IMR-90 (cell line): Measurements from ENCODE around the gene ANKRD26. TPM values are rescaled to one million over a fixed set of nuclear protein-coding genes. Genes with fewer than 3 reads are reported as not detected.

Experiments used
- ATAC-seq: fragments of 200-7000 bp; cut with Tn5 transposase; 2 replicates; pipeline ENCODE4 v1.9.1; 2020; ENCODE audit warnings: low read depth, mild to moderate bottlenecking, moderate library complexity
- BruUV-seq: library from RNA; stranded (reverse); fragments of 400-500 nt; replicated peaks from 2 replicates; lab custom pipeline; 2021; lab: Mats Ljungman, UMichigan
- CTCF ChIA-PET: fragments of 300-600 bp; formaldehyde crosslinking; extraction: SDS; loops from one replicate; lab custom pipeline; 2021; ENCODE audit warnings: antibody characterized with exemption; lab: Yijun Ruan, JAX
- POLR2A ChIA-PET: fragments of 300-600 bp; sonication (Branson Sonifier 250); formaldehyde crosslinking; loops from one replicate; lab custom pipeline; 2022; ENCODE audit warnings: antibody characterized with exemption; ENCODE audit not compliant: unreplicated experiment; lab: Charles Lee
- DNase-seq: peaks from one replicate; pipeline ENCODE4 v3.0.0; 2013
- H2AFZ ChIP-seq: replicated peaks from 2 replicates; pipeline ENCODE3; 2013; ENCODE audit warnings: low read length, mild to moderate bottlenecking; ENCODE audit not compliant: poor library complexity
- H2AK5ac ChIP-seq: 2 replicates; pipeline ENCODE4 v1.6.1; 2013; ENCODE audit warnings: low read depth, low read length, inconsistent platforms
- H2AK9ac ChIP-seq: replicated peaks from 2 replicates; pipeline ENCODE3; 2013; ENCODE audit warnings: mild to moderate bottlenecking, low read depth, low read length, moderate library complexity; ENCODE audit not compliant: poor library complexity
- H2BK120ac ChIP-seq: 2 replicates; pipeline ENCODE4 v1.6.1; 2013; ENCODE audit warnings: low read depth, low read length, inconsistent platforms
- H2BK15ac ChIP-seq: 3 replicates; pipeline ENCODE4 v1.6.1; 2013; ENCODE audit warnings: low read depth, low read length, inconsistent platforms
- H2BK20ac ChIP-seq: 2 replicates; pipeline ENCODE4 v1.6.1; 2013; ENCODE audit warnings: low read depth, mild to moderate bottlenecking, inconsistent platforms, low read length, moderate library complexity
- H2BK5ac ChIP-seq: 2 replicates; pipeline ENCODE4 v1.6.1; 2013; ENCODE audit warnings: mild to moderate bottlenecking, low read depth, low read length, inconsistent platforms; ENCODE audit not compliant: poor library complexity, severe bottlenecking
- H3K14ac ChIP-seq: replicated peaks from 2 replicates; pipeline ENCODE4 v1.6.1; 2013; ENCODE audit warnings: low read depth, low read length, inconsistent platforms
- H3K18ac ChIP-seq: 2 replicates; pipeline ENCODE4 v1.6.1; 2013; ENCODE audit warnings: low read depth, low read length, control low read depth
- H3K23ac ChIP-seq: 2 replicates; pipeline ENCODE4 v1.6.1; 2013; ENCODE audit warnings: low read depth, low read length, inconsistent platforms
- H3K27ac ChIP-seq: 2 replicates; pipeline ENCODE4 v1.5.1; 2013; ENCODE audit warnings: mild to moderate bottlenecking, control low read depth, low read length; ENCODE audit not compliant: insufficient read depth
- H3K27me3 ChIP-seq: 2 replicates; pipeline ENCODE4 v1.6.1; 2013; ENCODE audit warnings: low read length; ENCODE audit not compliant: control insufficient read depth, insufficient read depth
- H3K36me3 ChIP-seq: 2 replicates; pipeline ENCODE4 v1.6.1; 2013; ENCODE audit warnings: low read length, mixed read lengths; ENCODE audit not compliant: control insufficient read depth, insufficient read depth
- H3K4ac ChIP-seq: 2 replicates; pipeline ENCODE4 v1.6.1; 2013; ENCODE audit warnings: low read depth, low read length, inconsistent platforms
- H3K4me1 ChIP-seq: 2 replicates; pipeline ENCODE4 v1.6.1; 2013; ENCODE audit warnings: low read length, mixed read lengths; ENCODE audit not compliant: control insufficient read depth, insufficient read depth
- H3K4me2 ChIP-seq: 2 replicates; pipeline ENCODE4 v1.6.1; 2013; ENCODE audit warnings: low read depth, mild to moderate bottlenecking, control low read depth, low read length, moderate library complexity
- H3K4me3 ChIP-seq: 2 replicates; pipeline ENCODE4 v1.5.1; 2013; ENCODE audit warnings: low read depth, mild to moderate bottlenecking, control low read depth, low read length, moderate library complexity; ENCODE audit not compliant: insufficient read depth
- H3K56ac ChIP-seq: 2 replicates; pipeline ENCODE4 v1.6.1; 2013; ENCODE audit warnings: low read length, inconsistent platforms; ENCODE audit not compliant: insufficient read depth; ENCODE audit errors: extremely low read depth
- H3K79me1 ChIP-seq, 2 experiments: 2 replicates each; pipeline ENCODE4 v1.6.1; 2013; ENCODE audit warnings: low read length in 2 of 2, inconsistent platforms in 1 of 2, low read depth in 1 of 2
- H3K9ac ChIP-seq: 2 replicates; pipeline ENCODE4 v1.6.1; 2013; ENCODE audit warnings: low read depth, low read length, control low read depth
- H3K9me1 ChIP-seq: 2 replicates; pipeline ENCODE4 v1.6.1; 2013; ENCODE audit warnings: low read length, inconsistent platforms; ENCODE audit not compliant: insufficient read depth
- H3K9me3 ChIP-seq: 2 replicates; pipeline ENCODE4 v1.6.1; 2013; ENCODE audit warnings: low read length; ENCODE audit not compliant: control insufficient read depth, insufficient read depth
- H4K20me1 ChIP-seq: 2 replicates; pipeline ENCODE4 v1.6.1; 2013; ENCODE audit warnings: low read length, inconsistent platforms; ENCODE audit not compliant: insufficient read depth
- H4K5ac ChIP-seq: 2 replicates; pipeline ENCODE4 v1.6.1; 2013; ENCODE audit warnings: mild to moderate bottlenecking, low read depth, low read length, control low read depth
- H4K8ac ChIP-seq, 2 experiments: 2 replicates each; pipeline ENCODE4 v1.6.1; 2013; ENCODE audit warnings: low read depth in 2 of 2, low read length in 2 of 2, control low read depth in 1 of 2, inconsistent platforms in 1 of 2
- H4K91ac ChIP-seq: 2 replicates; pipeline ENCODE4 v1.6.1; 2013; ENCODE audit warnings: low read depth, low read length, inconsistent platforms; ENCODE audit not compliant: insufficient read depth
- BHLHE40 ChIP-seq: fragments of 150-350 bp; IDR thresholded peaks from 2 replicates; pipeline ENCODE4 v1.6.1; 2016; ENCODE audit warnings: mild to moderate bottlenecking, low read depth, low read length
- CEBPB ChIP-seq: IDR thresholded peaks from 2 replicates; pipeline ENCODE4 v1.6.1; 2012; ENCODE audit warnings: low read depth, low read length, improper control_type of control experiment
- CTCF ChIP-seq: conservative IDR thresholded peaks from 2 replicates; pipeline ENCODE4 v1.5.1; 2012; ENCODE audit warnings: mild to moderate bottlenecking, low read depth, low read length, improper control_type of control experiment
- ELK1 ChIP-seq: fragments of 150-350 bp; IDR thresholded peaks from 2 replicates; pipeline ENCODE4 v1.6.1; 2016; ENCODE audit warnings: low read depth, mild to moderate bottlenecking, low read length, moderate library complexity, borderline replicate concordance
- NFE2L2 ChIP-seq: fragments of 150-350 bp; IDR thresholded peaks from 2 replicates; pipeline ENCODE4 v1.6.1; 2016; ENCODE audit warnings: low read depth, mild to moderate bottlenecking, low read length
- RAD21 ChIP-seq: IDR thresholded peaks from 2 replicates; pipeline ENCODE4 v1.6.1; 2012; ENCODE audit warnings: low read length, improper control_type of control experiment
- RFX5 ChIP-seq: IDR thresholded peaks from 2 replicates; pipeline ENCODE4 v1.8.0; 2012; ENCODE audit warnings: low read depth, mild to moderate bottlenecking, low read length, moderate library complexity
- SMC3 ChIP-seq: fragments of 150-350 bp; IDR thresholded peaks from 2 replicates; pipeline ENCODE4 v1.6.1; 2016; ENCODE audit warnings: low read depth, mild to moderate bottlenecking, antibody characterized with exemption, low read length, moderate library complexity
- USF2 ChIP-seq: fragments of 150-350 bp; IDR thresholded peaks from 2 replicates; pipeline ENCODE4 v1.6.1; 2017; ENCODE audit warnings: mild to moderate bottlenecking, antibody characterized with exemption, low read length, low read depth
- WGBS, 2 experiments: methylation state at CpG; one replicate each; pipeline versions ENCODE4 v1.1.5 to v1.1.7; 2013; ENCODE audit warnings: missing lambda C conversion rate in 2 of 2; ENCODE audit not compliant: insufficient read length in 1 of 2; ENCODE audit errors: extremely low coverage in 2 of 2; 5-methylcytosine and 5-hydroxymethylcytosine counted together
- dilution Hi-C: fragments of 300-500 bp; cut with HindIII; formaldehyde crosslinking; loops from one replicate; pipeline ENCODE4 v1.14.3; 2018; ENCODE audit warnings: low sequenced_read_pairs; ENCODE audit not compliant: unreplicated experiment
- in situ Hi-C: fragments of 300-500 bp; cut with MboI; formaldehyde crosslinking; loops from 3 replicates; pipeline ENCODE4 v1.14.3; 2019; ENCODE audit warnings: low sequenced_read_pairs, inconsistent platforms, mixed read lengths
- intact Hi-C: fragments of 100-400 bp; cut with micrococcal nuclease; formaldehyde crosslinking; loops from 2 replicates; pipeline ENCODE4 v1.10.0; 2022
- polyA plus RNA-seq, 3 experiments: library from polyadenylated mRNA; depleted of rRNA; stranded (reverse); fragments of >200 nt; gene quantifications; 2 replicates each; pipeline ENCODE4 v1.2.3, GENCODE V29; 2012; ENCODE audit warnings: low replicate concordance in 1 of 3
- total RNA-seq: library from RNA; depleted of rRNA; stranded (reverse); fragments of >200 nt; gene quantifications from 2 replicates; pipeline ENCODE4 v1.2.3, GENCODE V29; 2012

The ANKRD26 gene
- total and polyA plus RNA-seq, 2 of the 4 experiments (the other 2 are of a cell fraction): 1.3 to 4.8 TPM

DNA sequence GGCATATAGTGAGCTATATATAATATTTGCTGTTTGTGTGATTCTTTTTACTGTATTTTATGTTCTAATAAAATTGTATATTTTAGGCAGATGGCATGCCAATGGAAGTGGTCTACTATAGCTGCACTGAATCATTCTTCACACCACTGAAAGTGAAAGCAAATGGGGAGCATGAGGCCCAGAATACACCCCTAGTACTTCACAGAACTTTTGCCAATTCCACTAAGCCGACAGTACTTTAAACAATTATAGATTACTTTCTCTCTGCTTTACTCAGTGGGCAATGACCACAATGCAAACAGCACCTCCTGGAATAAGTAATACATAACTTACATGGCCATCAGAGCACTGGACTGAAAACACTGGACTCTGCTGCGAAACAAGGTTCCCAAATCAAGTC, 70.2 kb downstream of the ANKRD26 start:
- Histone ChIP-seq H3K27ac (no peak overlapping the region), H3K18ac (no peak overlapping the region), H3K9me1 (no peaks in the 10 kb centered on the region), H3K9ac (no peak overlapping the region), H4K5ac (no peak overlapping the region), H2BK15ac (no peak overlapping the region), H3K4me2 (no peak overlapping the region), H4K20me1 (no peaks in the 10 kb centered on the region), H4K8ac (no peak overlapping the region), H2BK20ac (no peak overlapping the region), H3K9me3 (no peaks in the 10 kb centered on the region), H4K91ac (no peak overlapping the region), H2BK5ac (no peak overlapping the region), H3K4ac (no peak overlapping the region), H2AK9ac (no peak overlapping the region), H3K36me3 (peaks cover 6% of the 10 kb centered on the region), H2AK5ac (no peak overlapping the region), H3K14ac (no peak overlapping the region), H3K79me1 (no peaks in the 10 kb centered on the region), H3K4me1 (no peaks in the 10 kb centered on the region), H3K27me3 (no peaks in the 10 kb centered on the region), H2AFZ (no peak overlapping the region), H3K23ac (no peak overlapping the region), H3K56ac (no peak overlapping the region), H3K4me3 (no peak overlapping the region), H2BK120ac (no peak overlapping the region)
- BruUV-seq: no TSS peak
- TF ChIP-seq RFX5 (no peak), USF2 (no peak), ELK1 (no peak), NFE2L2 (no peak), RAD21 (no peak), CTCF (no peak), CEBPB (no peak), BHLHE40 (no peak), SMC3 (no peak)
- peak; percentile 51 for ATAC-seq
- in situ Hi-C loops (no loop called here), dilution Hi-C loops (no loop called here), intact Hi-C loops (no loop called here)
- peak; percentile 2 for DNase-seq
- ChIA-PET CTCF (no interaction called here), POLR2A (no interaction called here)
- no CpG with 5 or more reads among the region's 2 CpGs for WGBS, 2 experiments
